ENCODE results near the gene LEP. TPM values are rescaled to one million over a fixed set of nuclear protein-coding genes. Genes with fewer than 3 reads are reported as not detected.

LEP gene
- not detected for polyA plus RNA-seq (2013, experiment 1 of 2)
- polyA plus RNA-seq (2013, experiment 2 of 2): not detected

GRCh38 chr7:128240696-128241386 lies at the start of gene LEP:
Gene LEP, plus strand, starts transcription at chr7:128241278. Its CDS starts 10,741 bp downstream, at chr7:128252019.
- Histone ChIP-seq H3K9ac (ENCODE audit: low read length) (no peak within 1 kb of the TSS), H2BK120ac (ENCODE audit: low read depth, low read length) (no peak within 1 kb of the TSS), H3K18ac (ENCODE audit: low read length) (no peak within 1 kb of the TSS), H3K4me3 (ENCODE audit: low read length) (no peak within 1 kb of the TSS), H4K5ac (ENCODE audit: low read length) (no peak within 1 kb of the TSS), H3K27me3 (ENCODE audit: insufficient read depth, low read length, poor library complexity) (no peaks in the 10 kb centered on the region), H3K56ac (ENCODE audit: low read length) (no peak within 1 kb of the TSS), H3K23ac (ENCODE audit: low read length) (no peak within 1 kb of the TSS), H3K79me2 (ENCODE audit: control insufficient read depth, insufficient read depth, low read length) (no peaks in the 10 kb centered on the region), H2AK5ac (ENCODE audit: low read length) (no peak within 1 kb of the TSS), H2BK5ac (ENCODE audit: low read length) (no peak within 1 kb of the TSS), H3K4me1 (ENCODE audit: control insufficient read depth, low read depth, low read length) (no peaks in the 10 kb centered on the region), H3K27ac (ENCODE audit: low read depth, low read length) (no peak within 1 kb of the TSS), H3K36me3 (ENCODE audit: control insufficient read depth, insufficient read depth, low read length) (no peaks in the 10 kb centered on the region), H3K79me1 (ENCODE audit: low read length) (no peaks in the 10 kb centered on the region), H3K4me2 (ENCODE audit: low read length) (no peak within 1 kb of the TSS), H3K4ac (ENCODE audit: low read depth, low read length) (no peak within 1 kb of the TSS), H2BK15ac (replicated peaks; ENCODE audit: low read depth) (no peak within 1 kb of the TSS), H4K8ac (ENCODE audit: low read depth, low read length) (no peak within 1 kb of the TSS)
- no CpG with 5 or more reads among the region's 67 CpGs for WGBS (ENCODE audit: extremely low coverage, insufficient coverage, low lambda C conversion rate)
- DNase-seq: no peak

DNA sequence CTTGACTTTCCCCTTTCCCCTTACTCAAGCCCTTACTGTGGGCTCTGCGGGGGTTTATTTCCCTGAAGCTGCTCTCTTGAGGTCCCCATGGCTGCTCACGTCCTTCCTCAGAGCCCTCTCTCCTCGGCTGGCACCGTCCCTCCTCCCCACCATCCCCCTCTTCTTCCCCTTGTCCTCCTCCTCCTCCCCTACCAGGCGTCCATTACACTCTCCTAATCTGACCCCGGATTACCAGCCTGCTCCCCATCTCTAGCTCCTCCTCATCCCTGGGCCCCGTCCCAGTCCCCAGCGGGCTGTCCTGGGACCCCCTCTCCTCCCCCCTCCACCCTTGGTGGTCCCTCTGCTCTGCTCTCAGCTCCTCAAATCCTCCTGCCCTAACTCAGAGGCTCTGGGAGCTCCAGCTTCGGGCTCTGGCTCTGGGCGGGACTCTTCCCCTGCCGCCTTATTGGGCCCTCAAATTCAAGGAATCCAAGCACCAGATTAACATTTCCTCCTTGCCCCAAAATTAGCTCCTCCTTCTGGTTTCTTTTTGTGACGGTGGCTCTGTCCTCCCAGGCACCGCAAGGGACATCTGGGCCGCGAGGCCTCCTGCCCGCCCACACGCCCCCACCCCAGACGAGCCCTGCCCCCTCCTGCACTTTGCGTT lies 48.5 kb upstream of the LEP start:
- Histone ChIP-seq H3K18ac (ENCODE audit: low read length) (no peak overlapping the region), H2BK15ac (replicated peaks; ENCODE audit: low read depth) (no peak overlapping the region), H2AK5ac (ENCODE audit: low read length) (no peak overlapping the region), H2BK120ac (ENCODE audit: low read depth, low read length) (no peak overlapping the region), H3K27me3 (ENCODE audit: insufficient read depth, low read length, poor library complexity) (no peaks in the 10 kb centered on the region), H3K36me3 (ENCODE audit: control insufficient read depth, insufficient read depth, low read length) (no peaks in the 10 kb centered on the region), H3K79me1 (ENCODE audit: low read length) (no peaks in the 10 kb centered on the region), H4K5ac (ENCODE audit: low read length) (no peak overlapping the region), H3K4me2 (ENCODE audit: low read length) (peak overlapping the region; percentile 26), H3K9ac (ENCODE audit: low read length) (peak overlapping the region; percentile 15), H3K23ac (ENCODE audit: low read length) (no peak overlapping the region), H3K79me2 (ENCODE audit: control insufficient read depth, insufficient read depth, low read length) (no peaks in the 10 kb centered on the region), H3K4me1 (ENCODE audit: control insufficient read depth, low read depth, low read length) (peaks cover 10% of the 10 kb centered on the region), H3K27ac (ENCODE audit: low read depth, low read length) (no peak overlapping the region), H3K56ac (ENCODE audit: low read length) (peak overlapping the region; percentile 67), H2BK5ac (ENCODE audit: low read length) (no peak overlapping the region), H4K8ac (ENCODE audit: low read depth, low read length) (no peak overlapping the region), H3K4me3 (ENCODE audit: low read length) (no peak overlapping the region), H3K4ac (ENCODE audit: low read depth, low read length) (no peak overlapping the region)
- no peak for DNase-seq
- no CpG with 5 or more reads among the region's 19 CpGs for WGBS (ENCODE audit: extremely low coverage, insufficient coverage, low lambda C conversion rate)

- no peak overlapping the region for H2BK5ac ChIP-seq (ENCODE audit: low read length)
- H3K79me2 ChIP-seq (ENCODE audit: control insufficient read depth, insufficient read depth, low read length): no peaks in the 10 kb centered on the region
- no peaks in the 10 kb centered on the region for H3K27me3 ChIP-seq (ENCODE audit: insufficient read depth, low read length, poor library complexity)
- no peak overlapping the region for H3K27ac ChIP-seq (ENCODE audit: low read depth, low read length)
- H3K4me3 ChIP-seq (ENCODE audit: low read length): no peak overlapping the region
- WGBS (ENCODE audit: extremely low coverage, insufficient coverage, low lambda C conversion rate): no CpG with 5 or more reads among the region's 3 CpGs
- no peaks in the 10 kb centered on the region for H3K36me3 ChIP-seq (ENCODE audit: control insufficient read depth, insufficient read depth, low read length)
- no peak overlapping the region for H2BK15ac ChIP-seq (replicated peaks; ENCODE audit: low read depth)
- no peak overlapping the region for H3K18ac ChIP-seq (ENCODE audit: low read length)
- no peak overlapping the region for H3K4me2 ChIP-seq (ENCODE audit: low read length)
- DNase-seq: no peak
- no peak overlapping the region for H3K4ac ChIP-seq (ENCODE audit: low read depth, low read length)
- H3K9ac ChIP-seq (ENCODE audit: low read length): no peak overlapping the region
- no peak overlapping the region for H4K8ac ChIP-seq (ENCODE audit: low read depth, low read length)
- H2AK5ac ChIP-seq (ENCODE audit: low read length): no peak overlapping the region
- no peak overlapping the region for H3K56ac ChIP-seq (ENCODE audit: low read length)
- H3K79me1 ChIP-seq (ENCODE audit: low read length): no peaks in the 10 kb centered on the region
- H4K5ac ChIP-seq (ENCODE audit: low read length): no peak overlapping the region
- H3K4me1 ChIP-seq (ENCODE audit: control insufficient read depth, low read depth, low read length): peaks cover 10% of the 10 kb centered on the region
- no peak overlapping the region for H3K23ac ChIP-seq (ENCODE audit: low read length)
- no peak overlapping the region for H2BK120ac ChIP-seq (ENCODE audit: low read depth, low read length)
Observed at GRCh38 chr7:128194533-128195282, 46.4 kb upstream of the LEP start.

- no peak for DNase-seq
- Histone ChIP-seq H3K4me2 (ENCODE audit: low read length) (no peak overlapping the region), H3K4ac (ENCODE audit: low read depth, low read length) (no peak overlapping the region), H3K27me3 (ENCODE audit: insufficient read depth, low read length, poor library complexity) (peaks cover 4% of the 10 kb centered on the region), H3K79me1 (ENCODE audit: low read length) (no peaks in the 10 kb centered on the region), H3K18ac (ENCODE audit: low read length) (no peak overlapping the region), H2AK5ac (ENCODE audit: low read length) (no peak overlapping the region), H3K4me1 (ENCODE audit: control insufficient read depth, low read depth, low read length) (peaks cover 6% of the 10 kb centered on the region), H3K79me2 (ENCODE audit: control insufficient read depth, insufficient read depth, low read length) (no peaks in the 10 kb centered on the region), H3K36me3 (ENCODE audit: control insufficient read depth, insufficient read depth, low read length) (no peaks in the 10 kb centered on the region), H2BK15ac (replicated peaks; ENCODE audit: low read depth) (no peak overlapping the region), H3K23ac (ENCODE audit: low read length) (no peak overlapping the region), H4K8ac (ENCODE audit: low read depth, low read length) (no peak overlapping the region), H4K5ac (ENCODE audit: low read length) (no peak overlapping the region), H2BK120ac (ENCODE audit: low read depth, low read length) (no peak overlapping the region), H3K4me3 (ENCODE audit: low read length) (no peak overlapping the region), H2BK5ac (ENCODE audit: low read length) (no peak overlapping the region), H3K9ac (ENCODE audit: low read length) (no peak overlapping the region), H3K27ac (ENCODE audit: low read depth, low read length) (no peak overlapping the region), H3K56ac (ENCODE audit: low read length) (no peak overlapping the region)
- no CpG with 5 or more reads among the region's 1 CpG for WGBS (ENCODE audit: extremely low coverage, insufficient coverage, low lambda C conversion rate)
Observed at GRCh38 chr7:128197589-128197988, 43.5 kb upstream of the LEP start.

- Histone ChIP-seq H3K9ac (ENCODE audit: low read length) (no peak overlapping the region), H3K56ac (ENCODE audit: low read length) (no peak overlapping the region), H2BK120ac (ENCODE audit: low read depth, low read length) (no peak overlapping the region), H2BK15ac (replicated peaks; ENCODE audit: low read depth) (no peak overlapping the region), H2AK5ac (ENCODE audit: low read length) (no peak overlapping the region), H3K27me3 (ENCODE audit: insufficient read depth, low read length, poor library complexity) (peaks cover 4% of the 10 kb centered on the region), H3K4ac (ENCODE audit: low read depth, low read length) (no peak overlapping the region), H4K8ac (ENCODE audit: low read depth, low read length) (no peak overlapping the region), H3K79me2 (ENCODE audit: control insufficient read depth, insufficient read depth, low read length) (no peaks in the 10 kb centered on the region), H4K5ac (ENCODE audit: low read length) (no peak overlapping the region), H3K18ac (ENCODE audit: low read length) (no peak overlapping the region), H3K36me3 (ENCODE audit: control insufficient read depth, insufficient read depth, low read length) (no peaks in the 10 kb centered on the region), H2BK5ac (ENCODE audit: low read length) (no peak overlapping the region), H3K23ac (ENCODE audit: low read length) (no peak overlapping the region), H3K4me1 (ENCODE audit: control insufficient read depth, low read depth, low read length) (peaks cover 6% of the 10 kb centered on the region), H3K79me1 (ENCODE audit: low read length) (no peaks in the 10 kb centered on the region), H3K27ac (ENCODE audit: low read depth, low read length) (no peak overlapping the region), H3K4me2 (ENCODE audit: low read length) (no peak overlapping the region), H3K4me3 (ENCODE audit: low read length) (no peak overlapping the region)
- no CpG with 5 or more reads among the region's 4 CpGs for WGBS (ENCODE audit: extremely low coverage, insufficient coverage, low lambda C conversion rate)
- no peak for DNase-seq
Observed at GRCh38 chr7:128197989-128198580, 43.0 kb upstream of the LEP start.
